Mesenchymal stem cell (in vitro differentiated cells and primary cell): ENCODE results near the gene VAC14.

Experiments
- DNase-seq: peaks from one replicate; pipeline ENCODE4 v3.0.0-alpha.2; 2013
- H2AFZ ChIP-seq: one replicate; pipeline ENCODE4 v1.6.1; 2013; ENCODE audit warnings: low read depth, mild to moderate bottlenecking, control low read depth, inconsistent platforms, low read length, moderate library complexity
- H2AK5ac ChIP-seq: 2 replicates; pipeline ENCODE4 v1.6.1; 2013; ENCODE audit warnings: low read length, moderate library complexity, mild to moderate bottlenecking, inconsistent platforms; ENCODE audit not compliant: severe bottlenecking
- H2BK120ac ChIP-seq: one replicate; pipeline ENCODE4 v1.6.1; 2013; ENCODE audit warnings: low read depth, mild to moderate bottlenecking, inconsistent platforms, low read length, moderate library complexity
- H2BK12ac ChIP-seq, 2 experiments: one replicate each; pipeline ENCODE4 v1.6.1; 2013; ENCODE audit warnings: inconsistent platforms in 2 of 2, low read length in 2 of 2, mild to moderate bottlenecking in 2 of 2, moderate library complexity in 2 of 2, control low read depth in 1 of 2
- H2BK15ac ChIP-seq: one replicate; pipeline ENCODE4 v1.6.1; 2013; ENCODE audit warnings: mild to moderate bottlenecking, low read depth, inconsistent platforms; ENCODE audit not compliant: poor library complexity, severe bottlenecking
- H2BK5ac ChIP-seq: 2 replicates; pipeline ENCODE4 v1.6.1; 2013; ENCODE audit warnings: low read depth, mild to moderate bottlenecking, low read length, control low read depth, inconsistent platforms; ENCODE audit not compliant: poor library complexity, severe bottlenecking
- H3K14ac ChIP-seq, 2 experiments: one replicate each; pipeline ENCODE4 v1.6.1; 2013; ENCODE audit warnings: inconsistent platforms in 2 of 2, low read length in 2 of 2, control low read depth in 1 of 2, mild to moderate bottlenecking in 1 of 2, moderate library complexity in 1 of 2
- H3K18ac ChIP-seq, 2 experiments: one replicate each; pipeline ENCODE4 v1.6.1; 2013; ENCODE audit warnings: inconsistent platforms in 2 of 2, low read length in 2 of 2, control low read depth in 1 of 2, low read depth in 1 of 2, mild to moderate bottlenecking in 1 of 2
- H3K23ac ChIP-seq, 2 experiments: one replicate each; pipeline ENCODE4 v1.6.1; 2013; ENCODE audit warnings: inconsistent platforms in 2 of 2, low read length in 2 of 2, mild to moderate bottlenecking in 2 of 2, moderate library complexity in 2 of 2, control low read depth in 1 of 2
- H3K27ac ChIP-seq: 2 replicates; pipeline ENCODE4 v1.5.1; 2013; ENCODE audit warnings: mild to moderate bottlenecking, moderate library complexity, low read length, control low read depth, inconsistent platforms; ENCODE audit not compliant: poor library complexity, severe bottlenecking
- H3K27me3 ChIP-seq, 2 experiments: 2 replicates each; pipeline versions ENCODE4 v1.6.1 to v1.7.0; 2013; ENCODE audit warnings: low read length in 2 of 2, mild to moderate bottlenecking in 2 of 2, moderate library complexity in 2 of 2, control low read depth in 1 of 2, inconsistent platforms in 1 of 2; ENCODE audit not compliant: control insufficient read depth in 1 of 2, insufficient read depth in 1 of 2
- H3K36me3 ChIP-seq, 2 experiments: 2 replicates each; pipeline versions ENCODE4 v1.6.1 to v1.7.0; 2013; ENCODE audit warnings: low read length in 2 of 2, control low read depth in 1 of 2, inconsistent platforms in 1 of 2, low read depth in 1 of 2, mild to moderate bottlenecking in 1 of 2; ENCODE audit not compliant: insufficient read depth in 2 of 2, control insufficient read depth in 1 of 2
- H3K4ac ChIP-seq, 2 experiments: one replicate each; pipeline ENCODE4 v1.6.1; 2013; ENCODE audit warnings: inconsistent platforms in 2 of 2, low read length in 2 of 2, mild to moderate bottlenecking in 2 of 2, moderate library complexity in 2 of 2, control low read depth in 1 of 2, low read depth in 1 of 2
- H3K4me1 ChIP-seq: 2 replicates; pipeline ENCODE4 v1.6.1; 2013; ENCODE audit warnings: low read depth, low read length, control low read depth; ENCODE audit not compliant: control insufficient read depth, insufficient read depth
- H3K4me2 ChIP-seq: 2 replicates; pipeline ENCODE4 v1.6.1; 2013; ENCODE audit warnings: low read length, mild to moderate bottlenecking, inconsistent platforms; ENCODE audit not compliant: poor library complexity, severe bottlenecking
- H3K4me3 ChIP-seq, 2 experiments: 2 replicates each; pipeline versions ENCODE4 v1.5.1 to v1.7.0; 2013; ENCODE audit warnings: low read length in 2 of 2, mild to moderate bottlenecking in 2 of 2, control low read depth in 1 of 2, low read depth in 1 of 2; ENCODE audit not compliant: insufficient read depth in 1 of 2
- H3K79me1 ChIP-seq: replicated peaks from 2 replicates; pipeline ENCODE4 v1.6.1; 2013; ENCODE audit warnings: mild to moderate bottlenecking, control low read depth, low read length, inconsistent platforms; ENCODE audit not compliant: poor library complexity, severe bottlenecking
- H3K9ac ChIP-seq: 2 replicates; pipeline ENCODE4 v1.7.0; 2013; ENCODE audit warnings: mild to moderate bottlenecking, low read length, moderate library complexity
- H3K9me3 ChIP-seq: 2 replicates; pipeline ENCODE4 v1.7.0; 2013; ENCODE audit warnings: mild to moderate bottlenecking, low read length; ENCODE audit not compliant: control insufficient read depth
- H4K8ac ChIP-seq: one replicate; pipeline ENCODE4 v1.6.1; 2013; ENCODE audit warnings: inconsistent platforms, mild to moderate bottlenecking, low read length, moderate library complexity
- H4K91ac ChIP-seq: one replicate; pipeline ENCODE4 v1.6.1; 2013; ENCODE audit warnings: mild to moderate bottlenecking, low read length, inconsistent platforms
- WGBS: methylation state at CpG from one replicate; pipeline ENCODE4 v1.1.7; 2013; ENCODE audit warnings: mixed read lengths; 5-methylcytosine and 5-hydroxymethylcytosine counted together

The VAC14 gene

DNA sequence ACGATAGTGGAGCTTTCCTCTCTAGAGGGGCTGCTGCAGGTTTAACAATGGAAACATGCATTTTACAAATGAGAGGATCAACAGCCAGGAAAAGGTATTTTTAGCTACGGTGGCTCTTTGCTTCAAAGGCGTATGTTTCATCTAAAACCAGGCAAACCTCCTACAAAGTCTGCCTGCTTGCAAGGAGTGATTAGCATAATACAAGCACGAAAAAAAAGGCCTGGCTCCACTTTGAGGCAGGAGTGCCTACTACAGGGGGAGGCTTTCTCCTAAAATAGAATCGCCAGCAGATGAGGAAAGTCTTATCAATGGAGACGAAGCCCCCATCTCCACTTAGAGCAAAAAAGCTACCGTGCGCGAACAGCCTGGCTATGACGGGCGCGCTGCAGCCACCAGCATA lies 88.0 kb downstream of the VAC14 start:
- no peak overlapping the region for H3K4me3 ChIP-seq
- peak overlapping the region; percentile 29 to 38 for H2BK12ac ChIP-seq
- no peak overlapping the region for H3K9ac ChIP-seq
- H3K9me3 ChIP-seq, result no peaks in the 10 kb centered on the region
- H2BK5ac ChIP-seq, result no peak overlapping the region
- peak overlapping the region in 1 of 2 experiments; percentile 24 for H3K4ac ChIP-seq
- peak overlapping the region; percentile 60 for H2BK15ac ChIP-seq
- WGBS, result 94% methylated on average over 12 of the region's 12 CpGs
- peak overlapping the region; percentile 71 for H2AK5ac ChIP-seq
- H3K23ac ChIP-seq, result peak overlapping the region in 1 of 2 experiments; percentile 23
- H2BK120ac ChIP-seq, result no peak overlapping the region
- H3K27me3 ChIP-seq, result no peaks in the 10 kb centered on the region
- no peak overlapping the region for H3K27ac ChIP-seq
- no peak overlapping the region for H4K91ac ChIP-seq
- H2AFZ ChIP-seq, result no peak overlapping the region
- no peak for DNase-seq
- H3K4me2 ChIP-seq, result no peak overlapping the region
- H3K14ac ChIP-seq, result peak overlapping the region in 1 of 2 experiments; percentile 18
- H3K79me1 ChIP-seq, result peaks cover 12% of the 10 kb centered on the region
- H4K8ac ChIP-seq, result peak overlapping the region; percentile 70
- peaks cover 5 to 24% of the 10 kb centered on the region in 2 experiments for H3K36me3 ChIP-seq
- peak overlapping the region in 1 of 2 experiments; percentile 38 for H3K18ac ChIP-seq
- peaks cover 26% of the 10 kb centered on the region for H3K4me1 ChIP-seq

DNA sequence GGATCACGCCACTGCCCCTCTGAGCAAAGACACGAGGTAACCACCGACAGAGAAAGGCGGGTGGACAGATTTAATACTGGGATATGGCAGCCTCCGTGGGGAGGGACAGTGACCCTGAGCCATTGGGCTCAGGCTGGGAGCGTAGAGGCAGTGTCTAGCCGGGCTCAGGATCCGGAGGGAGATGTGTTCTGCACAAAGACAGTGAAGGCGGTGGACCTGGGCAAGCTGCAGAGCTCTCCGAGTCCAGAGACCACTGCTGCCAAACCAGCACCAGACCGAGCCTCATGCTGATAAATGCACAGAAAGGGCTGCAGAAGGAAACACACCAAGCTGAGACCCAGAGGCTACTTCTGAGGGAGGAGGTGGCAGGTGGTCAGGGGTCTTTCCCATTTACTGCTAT lies 88.6 kb downstream of the VAC14 start:
- Histone ChIP-seq H3K4me2 (no peak overlapping the region), H3K4ac (peak overlapping the region; percentile 35 to 71), H3K27ac (no peak overlapping the region), H2AFZ (no peak overlapping the region), H3K9me3 (no peaks in the 10 kb centered on the region), H3K14ac (no peak overlapping the region), H3K4me3 (no peak overlapping the region), H2BK12ac (peak overlapping the region; percentile 75 to 84), H4K8ac (peak overlapping the region; percentile 31), H3K27me3 (no peaks in the 10 kb centered on the region), H2BK5ac (no peak overlapping the region), H3K9ac (no peak overlapping the region), H2BK15ac (no peak overlapping the region), H3K23ac (no peak overlapping the region), H3K79me1 (peaks cover 12% of the 10 kb centered on the region), H2AK5ac (no peak overlapping the region), H3K18ac (peak overlapping the region; percentile 48 to 80), H2BK120ac (peak overlapping the region; percentile 76), H3K36me3 (peaks cover 5 to 24% of the 10 kb centered on the region in 2 experiments), H4K91ac (peak overlapping the region; percentile 70), H3K4me1 (peaks cover 29% of the 10 kb centered on the region)
- WGBS, result 92% methylated on average over 11 of the region's 11 CpGs
- no peak for DNase-seq

DNA sequence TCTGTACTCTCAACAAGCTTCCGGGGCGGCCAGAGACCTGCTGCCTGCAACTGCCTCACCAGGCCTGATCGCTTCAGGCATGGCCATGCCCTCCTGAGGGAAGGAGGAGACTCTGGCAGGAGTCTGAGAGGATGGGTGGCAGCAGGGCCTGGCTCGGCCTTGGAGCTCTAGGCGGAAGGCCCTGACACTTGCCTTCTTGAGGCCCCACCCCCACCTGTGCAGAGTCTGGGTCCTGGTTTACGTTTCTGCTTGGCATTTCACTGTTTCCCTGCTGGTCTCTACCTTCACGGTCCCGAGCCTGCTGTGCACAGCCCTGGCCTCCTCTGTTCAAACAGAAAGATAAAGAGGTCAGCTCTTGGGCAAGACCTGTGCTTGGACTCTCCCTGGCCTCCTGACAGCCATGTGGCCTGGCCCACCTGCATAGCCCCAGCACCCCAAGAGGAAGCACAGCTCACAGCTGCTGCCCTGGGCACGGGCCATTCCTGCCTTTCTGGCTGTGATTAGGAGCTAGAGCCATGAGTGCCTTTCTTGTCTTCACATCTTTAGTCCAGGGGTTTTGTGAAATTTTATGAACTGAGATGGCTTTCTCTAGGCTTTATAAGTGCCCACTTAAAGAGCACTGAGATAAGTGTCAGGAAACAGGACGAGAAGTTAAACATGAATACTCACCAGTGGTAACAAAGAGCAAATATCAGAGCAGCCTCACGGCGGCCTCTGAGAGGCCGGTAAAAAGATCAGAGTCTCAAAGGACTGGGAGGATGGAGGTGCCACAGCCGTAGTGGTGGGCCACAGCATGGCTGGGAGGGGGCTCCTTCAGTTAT lies 89.5 kb downstream of the VAC14 start:
- DNase-seq, result peak; percentile 36
- no peak overlapping the region for H2BK120ac ChIP-seq
- no peak overlapping the region for H3K9ac ChIP-seq
- H2BK12ac ChIP-seq, result peak overlapping the region; percentile 2 to 17
- H3K27ac ChIP-seq, result no peak overlapping the region
- H3K4ac ChIP-seq, result peak overlapping the region; percentile 16 to 78
- peak overlapping the region; percentile 20 for H4K8ac ChIP-seq
- H3K9me3 ChIP-seq, result no peaks in the 10 kb centered on the region
- no peak overlapping the region for H3K4me2 ChIP-seq
- H2AFZ ChIP-seq, result no peak overlapping the region
- H3K18ac ChIP-seq, result peak overlapping the region; percentile 14 to 52
- peak overlapping the region; percentile 56 for H4K91ac ChIP-seq
- peaks cover 11% of the 10 kb centered on the region for H3K79me1 ChIP-seq
- H3K36me3 ChIP-seq, result peaks cover 5 to 24% of the 10 kb centered on the region in 2 experiments
- peaks cover 35% of the 10 kb centered on the region for H3K4me1 ChIP-seq
- no peaks in the 10 kb centered on the region for H3K27me3 ChIP-seq
- H2BK15ac ChIP-seq, result no peak overlapping the region
- 77% methylated on average over 14 of the region's 14 CpGs for WGBS
- no peak overlapping the region for H2AK5ac ChIP-seq
- H3K14ac ChIP-seq, result peak overlapping the region in 1 of 2 experiments; percentile 94
- no peak overlapping the region for H3K4me3 ChIP-seq
- no peak overlapping the region for H2BK5ac ChIP-seq
- no peak overlapping the region for H3K23ac ChIP-seq

DNA sequence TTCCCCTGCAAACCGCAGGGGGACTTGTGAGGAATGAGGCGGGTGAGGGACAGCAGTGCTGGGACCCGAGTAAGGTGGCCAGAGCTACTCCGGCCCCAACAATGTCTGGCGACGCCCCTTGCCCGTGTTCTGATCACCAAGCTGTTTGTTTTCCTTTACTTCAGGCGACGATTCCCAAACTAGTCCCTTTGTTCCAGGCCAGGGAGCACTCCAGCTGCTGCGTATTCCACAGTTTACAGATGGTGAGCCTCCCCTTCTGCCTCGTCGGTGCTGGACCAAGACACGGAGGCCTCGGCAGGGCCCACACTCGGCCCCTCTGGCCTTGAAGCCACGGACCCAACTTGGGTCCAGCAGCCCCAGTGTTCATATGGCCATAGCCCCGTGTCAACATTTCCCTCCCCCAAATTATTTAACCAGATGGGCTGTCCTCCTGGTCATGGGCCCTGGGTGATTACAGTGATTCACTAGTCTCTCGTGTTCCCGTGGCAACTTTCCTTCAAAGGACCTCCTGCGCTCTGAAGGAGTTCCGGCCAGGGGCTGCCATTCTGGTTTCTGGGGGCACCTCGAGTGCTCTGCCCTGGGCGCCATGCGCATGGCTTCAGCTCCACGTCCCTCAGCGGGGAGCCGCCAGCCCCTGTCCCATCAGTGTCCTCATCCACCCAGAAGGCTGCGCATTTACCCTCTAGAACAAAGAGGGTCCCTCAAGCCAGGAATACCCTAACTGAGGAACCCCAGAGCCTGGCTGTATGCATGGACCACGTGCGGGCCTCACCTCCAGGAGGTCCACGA lies 90.3 kb downstream of the VAC14 start:
- peaks cover 35% of the 10 kb centered on the region for H3K4me1 ChIP-seq
- 95% methylated on average over 31 of the region's 31 CpGs for WGBS

More for the DNA sequence above, 90.3 kb downstream of the VAC14 start:
- Histone ChIP-seq H3K36me3 (peaks cover 5 to 24% of the 10 kb centered on the region in 2 experiments), H3K4ac (peak overlapping the region in 1 of 2 experiments; percentile 26), H3K4me2 (no peak overlapping the region), H3K9me3 (no peaks in the 10 kb centered on the region), H2BK12ac (peak overlapping the region; percentile 31 to 91), H3K23ac (peak overlapping the region in 1 of 2 experiments; percentile 54), H3K18ac (peak overlapping the region; percentile 14 to 71), H2AFZ (no peak overlapping the region), H4K91ac (peak overlapping the region; percentile 80), H2BK120ac (no peak overlapping the region), H4K8ac (no peak overlapping the region), H2BK15ac (no peak overlapping the region), H2BK5ac (no peak overlapping the region), H3K27me3 (no peaks in the 10 kb centered on the region), H3K79me1 (peaks cover 11% of the 10 kb centered on the region), H3K14ac (peak overlapping the region in 1 of 2 experiments; percentile 13), H2AK5ac (no peak overlapping the region), H3K9ac (no peak overlapping the region), H3K27ac (no peak overlapping the region), H3K4me3 (no peak overlapping the region)
- no peak for DNase-seq
